HepG2 (cell line): ENCODE data around the gene SEPTIN2. TPM values are rescaled to one million over a fixed set of nuclear protein-coding genes. Genes with fewer than 3 reads are reported as not detected.

Experiments
- ATM ChIP-seq: fragments of 450-650 bp; IDR thresholded peaks from 2 replicates; pipeline ENCODE4 v1.7.1; 2017; ENCODE audit warnings: mild to moderate bottlenecking, borderline replicate concordance
- BORCS8-MEF2B ChIP-seq: sonication (generic); formaldehyde crosslinking; IDR thresholded peaks from 2 replicates; pipeline ENCODE4 v1.8.0; 2022; ENCODE audit warnings: mild to moderate bottlenecking, missing genetic modification reagents
- DNMT3B ChIP-seq: conservative IDR thresholded peaks from 2 replicates; pipeline ENCODE4 v1.6.1; 2016; ENCODE audit warnings: missing biosample characterization, control low read depth
- HOXA7 ChIP-seq: sonication (generic); formaldehyde crosslinking; IDR thresholded peaks from 2 replicates; pipeline ENCODE4 v1.8.1; 2022; ENCODE audit warnings: mild to moderate bottlenecking, missing genetic modification reagents, moderate library complexity
- JUND ChIP-seq: sonication (generic); formaldehyde crosslinking; IDR thresholded peaks from 2 replicates; pipeline ENCODE4 v1.8.0; 2022; ENCODE audit warnings: mild to moderate bottlenecking, missing genetic modification reagents
- MAZ ChIP-seq, 2 experiments: sonication (generic) in 1 of 2; formaldehyde crosslinking in 1 of 2; IDR thresholded peaks; 2 replicates each; pipeline versions ENCODE4 v1.5.0 to v1.6.1; 2012 to 2020; ENCODE audit warnings: low read depth in 2 of 2, mild to moderate bottlenecking in 2 of 2, borderline replicate concordance in 1 of 2, improper control_type of control experiment in 1 of 2, low read length in 1 of 2, missing genetic modification reagents in 1 of 2, moderate library complexity in 1 of 2
- MEF2D ChIP-seq: sonication (generic); formaldehyde crosslinking; IDR thresholded peaks from 2 replicates; pipeline ENCODE4 v1.5.1; 2020; ENCODE audit warnings: mild to moderate bottlenecking, missing genetic modification reagents
- NFYC ChIP-seq: IDR thresholded peaks from 2 replicates; pipeline ENCODE4 v1.6.1; 2016; ENCODE audit warnings: missing genetic modification reagents, missing compliant biosample characterization
- SAFB2 ChIP-seq: sonication (generic); formaldehyde crosslinking; IDR thresholded peaks from 2 replicates; pipeline ENCODE4 v1.5.1; 2020; ENCODE audit warnings: missing genetic modification reagents, low read depth, mild to moderate bottlenecking, borderline replicate concordance
- SIN3A ChIP-seq: IDR thresholded peaks from 2 replicates; pipeline ENCODE4 v1.6.1; 2011; ENCODE audit warnings: low read depth, mild to moderate bottlenecking, control low read depth, low read length, borderline replicate concordance
- XBP1 ChIP-seq: sonication (generic); formaldehyde crosslinking; IDR thresholded peaks from 2 replicates; pipeline ENCODE4 v1.5.0; 2020; ENCODE audit warnings: missing genetic modification reagents
- ZNF143 ChIP-seq: sonication (generic); formaldehyde crosslinking; IDR thresholded peaks from 2 replicates; pipeline ENCODE4 v1.4.0; 2020; ENCODE audit warnings: missing genetic modification reagents
- ZNF30 ChIP-seq: sonication (generic); formaldehyde crosslinking; IDR thresholded peaks from 2 replicates; pipeline ENCODE4 v1.5.0; 2020; ENCODE audit warnings: mild to moderate bottlenecking, missing genetic modification reagents
- ZNF569 ChIP-seq: sonication (generic); formaldehyde crosslinking; IDR thresholded peaks from 2 replicates; pipeline ENCODE4 v1.5.0; 2020; ENCODE audit warnings: mild to moderate bottlenecking, missing genetic modification reagents, moderate library complexity, borderline replicate concordance
- ZNF737 ChIP-seq: sonication (generic); formaldehyde crosslinking; IDR thresholded peaks from 2 replicates; pipeline ENCODE4 v1.5.0; 2020; ENCODE audit warnings: missing genetic modification reagents, mild to moderate bottlenecking, borderline replicate concordance
- ZNF781 ChIP-seq: sonication (generic); formaldehyde crosslinking; IDR thresholded peaks from 2 replicates; pipeline ENCODE4 v1.5.1; 2020; ENCODE audit warnings: borderline replicate concordance, mild to moderate bottlenecking, missing genetic modification reagents; ENCODE audit errors: not compliant biosample characterization
- polyA plus RNA-seq, 8 experiments: library from polyadenylated mRNA; depleted of rRNA in 3 of 8; stranded (reverse) in 7 of 8; unstranded in 1 of 8; fragments of >200 nt; fragmentation: Illumina TruSeq in 4 of 8; extraction: Trizol in 4 of 8; gene quantifications; 2 replicates each; pipeline versions ENCODE4 v1.2.1 to v1.2.3, GENCODE V29; 2011 to 2016; ENCODE audit warnings: low read depth in 4 of 8, missing spikeins in 1 of 8, mixed read lengths in 1 of 8; ENCODE audit not compliant: insufficient read depth in 1 of 8
- total RNA-seq, 5 experiments: library from RNA; depleted of rRNA; stranded (reverse); fragments of >200 nt; fragmentation: Illumina TruSeq; extraction: Trizol; gene quantifications; 2 replicates each; pipeline ENCODE4 v1.2.3, GENCODE V29; 2016; ENCODE audit warnings: low read depth in 1 of 5
- TF ChIP-seq, protein P1 (sequence below): sonication (generic); formaldehyde crosslinking; IDR thresholded peaks from 2 replicates; pipeline ENCODE4 v1.4.0; 2020; ENCODE audit warnings: missing genetic modification reagents
- TF ChIP-seq, protein P2 (sequence below): IDR thresholded peaks from 2 replicates; pipeline ENCODE4 v1.6.1; 2016; ENCODE audit warnings: low read depth
- TF ChIP-seq, protein P3 (sequence below): sonication (generic); formaldehyde crosslinking; IDR thresholded peaks from 2 replicates; pipeline ENCODE4 v1.4.0; 2020; ENCODE audit warnings: missing genetic modification reagents, mild to moderate bottlenecking, borderline replicate concordance
- TF ChIP-seq, protein P4 (sequence below): sonication (generic); formaldehyde crosslinking; IDR thresholded peaks from 2 replicates; pipeline ENCODE4 v1.5.0; 2020; ENCODE audit warnings: mild to moderate bottlenecking, missing genetic modification reagents, borderline replicate concordance

Gene SEPTIN2
- total and polyA plus RNA-seq, 2 of the 13 experiments (the other 11 are each of a cell fraction or from before 2014, with no cell fraction given), result 493 to 733 TPM

DNA sequence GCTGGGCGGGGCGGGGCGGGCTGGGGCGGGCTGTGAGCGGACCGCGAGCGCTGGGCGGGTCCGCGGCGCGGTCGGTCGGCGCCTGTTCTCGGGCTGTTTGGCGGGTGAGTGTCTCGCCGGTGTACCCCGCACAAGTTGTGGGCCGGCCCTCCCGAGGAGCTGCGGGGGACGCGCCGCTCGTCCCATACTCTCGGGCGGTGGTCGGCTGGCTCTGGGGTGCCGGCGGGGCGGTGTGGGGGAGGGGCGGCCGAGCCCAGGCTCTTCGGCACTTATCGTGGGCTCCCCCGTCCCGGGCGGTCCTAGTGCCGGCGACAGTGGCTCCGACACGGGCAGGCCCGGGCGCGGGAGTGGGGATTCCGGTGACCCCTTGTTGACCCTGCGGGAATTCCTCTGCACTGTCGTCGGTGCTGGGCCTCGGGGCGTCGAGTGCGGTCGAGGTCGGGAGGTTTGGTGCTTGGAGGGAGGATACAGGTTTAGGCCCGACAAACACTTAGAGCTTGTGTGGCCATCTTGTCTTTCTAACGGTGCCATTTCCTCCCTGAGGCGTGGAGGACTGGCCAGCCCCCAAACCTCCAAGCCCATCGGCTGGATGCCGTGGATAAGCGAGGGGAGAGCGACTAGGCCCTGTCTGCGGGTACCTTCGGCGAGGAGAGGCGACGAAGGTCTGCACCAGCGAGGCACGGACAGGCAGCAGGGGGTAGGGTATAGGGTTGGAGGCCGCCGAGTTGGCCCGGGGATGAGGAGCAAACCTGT, at the start of gene SEPTIN2 (continued):
- peak; percentile 96 for TF ChIP-seq ZNF737 (CRISPR knock-in tag)
- TF ChIP-seq SIN3A, result peak; percentile 76; the same call in 1 of the 2 replicates
- TF ChIP-seq NFYC (CRISPR knock-in tag), result no peak
- TF ChIP-seq ZNF569 (CRISPR knock-in tag), result no peak
- TF ChIP-seq ZNF781 (CRISPR knock-in tag), result peak; percentile 88
- peak; percentile 80 for TF ChIP-seq BORCS8-MEF2B (CRISPR knock-in tag)
- TF ChIP-seq DNMT3B, result peak; percentile 62; the same call in 1 of the 2 replicates
- TF ChIP-seq ZNF30 (CRISPR knock-in tag), result peak; percentile 89; the same call in 1 of the 2 replicates
- no peak; the same call in 1 of the 2 replicates for TF ChIP-seq JUND (CRISPR knock-in tag)
- TF ChIP-seq MEF2D (CRISPR knock-in tag), result peak; percentile 88
- peak; percentile 3; the same call in 1 of the 2 replicates for TF ChIP-seq MAZ (IDR thresholded peaks at IDR 0.05; ENCODE audit: borderline replicate concordance, low read depth, low read length)
- TF ChIP-seq MAZ (CRISPR knock-in tag; IDR thresholded peaks at IDR 0.05; ENCODE audit: low read depth), result no peak; the same call in none of the 2 replicates
- 0 out of 2 replicates have a peak, but pooled peaks have one; percentile 63 for TF ChIP-seq SAFB2 (CRISPR knock-in tag)
- TF ChIP-seq XBP1 (CRISPR knock-in tag), result no peak
- TF ChIP-seq, protein P1, sequence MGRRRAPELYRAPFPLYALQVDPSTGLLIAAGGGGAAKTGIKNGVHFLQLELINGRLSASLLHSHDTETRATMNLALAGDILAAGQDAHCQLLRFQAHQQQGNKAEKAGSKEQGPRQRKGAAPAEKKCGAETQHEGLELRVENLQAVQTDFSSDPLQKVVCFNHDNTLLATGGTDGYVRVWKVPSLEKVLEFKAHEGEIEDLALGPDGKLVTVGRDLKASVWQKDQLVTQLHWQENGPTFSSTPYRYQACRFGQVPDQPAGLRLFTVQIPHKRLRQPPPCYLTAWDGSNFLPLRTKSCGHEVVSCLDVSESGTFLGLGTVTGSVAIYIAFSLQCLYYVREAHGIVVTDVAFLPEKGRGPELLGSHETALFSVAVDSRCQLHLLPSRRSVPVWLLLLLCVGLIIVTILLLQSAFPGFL (CRISPR knock-in tag), result 0 out of 2 replicates have a peak, but pooled peaks have one; percentile 58
- TF ChIP-seq HOXA7 (CRISPR knock-in tag), result no peak
- no peak for TF ChIP-seq ATM
- TF ChIP-seq, protein P2, sequence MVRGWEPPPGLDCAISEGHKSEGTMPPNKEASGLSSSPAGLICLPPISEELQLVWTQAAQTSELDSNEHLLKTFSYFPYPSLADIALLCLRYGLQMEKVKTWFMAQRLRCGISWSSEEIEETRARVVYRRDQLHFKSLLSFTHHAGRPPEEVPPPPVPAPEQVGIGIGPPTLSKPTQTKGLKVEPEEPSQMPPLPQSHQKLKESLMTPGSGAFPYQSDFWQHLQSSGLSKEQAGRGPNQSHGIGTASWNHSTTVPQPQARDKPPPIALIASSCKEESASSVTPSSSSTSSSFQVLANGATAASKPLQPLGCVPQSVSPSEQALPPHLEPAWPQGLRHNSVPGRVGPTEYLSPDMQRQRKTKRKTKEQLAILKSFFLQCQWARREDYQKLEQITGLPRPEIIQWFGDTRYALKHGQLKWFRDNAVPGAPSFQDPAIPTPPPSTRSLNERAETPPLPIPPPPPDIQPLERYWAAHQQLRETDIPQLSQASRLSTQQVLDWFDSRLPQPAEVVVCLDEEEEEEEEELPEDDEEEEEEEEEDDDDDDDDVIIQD, result no peak
- TF ChIP-seq, protein P3, sequence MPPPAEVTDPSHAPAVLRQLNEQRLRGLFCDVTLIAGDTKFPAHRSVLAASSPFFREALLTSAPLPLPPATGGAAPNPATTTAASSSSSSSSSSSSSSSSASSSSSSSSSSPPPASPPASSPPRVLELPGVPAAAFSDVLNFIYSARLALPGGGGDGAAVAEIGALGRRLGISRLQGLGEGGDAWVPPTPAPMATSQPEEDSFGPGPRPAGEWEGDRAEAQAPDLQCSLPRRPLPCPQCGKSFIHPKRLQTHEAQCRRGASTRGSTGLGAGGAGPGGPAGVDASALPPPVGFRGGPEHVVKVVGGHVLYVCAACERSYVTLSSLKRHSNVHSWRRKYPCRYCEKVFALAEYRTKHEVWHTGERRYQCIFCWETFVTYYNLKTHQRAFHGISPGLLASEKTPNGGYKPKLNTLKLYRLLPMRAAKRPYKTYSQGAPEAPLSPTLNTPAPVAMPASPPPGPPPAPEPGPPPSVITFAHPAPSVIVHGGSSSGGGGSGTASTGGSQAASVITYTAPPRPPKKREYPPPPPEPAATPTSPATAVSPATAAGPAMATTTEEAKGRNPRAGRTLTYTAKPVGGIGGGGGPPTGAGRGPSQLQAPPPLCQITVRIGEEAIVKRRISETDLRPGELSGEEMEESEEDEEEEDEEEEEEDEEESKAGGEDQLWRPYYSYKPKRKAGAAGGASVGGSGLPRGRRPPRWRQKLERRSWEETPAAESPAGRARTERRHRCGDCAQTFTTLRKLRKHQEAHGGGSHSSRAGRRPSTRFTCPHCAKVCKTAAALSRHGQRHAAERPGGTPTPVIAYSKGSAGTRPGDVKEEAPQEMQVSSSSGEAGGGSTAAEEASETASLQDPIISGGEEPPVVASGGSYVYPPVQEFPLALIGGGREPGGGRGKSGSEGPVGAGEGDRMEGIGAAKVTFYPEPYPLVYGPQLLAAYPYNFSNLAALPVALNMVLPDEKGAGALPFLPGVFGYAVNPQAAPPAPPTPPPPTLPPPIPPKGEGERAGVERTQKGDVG (CRISPR knock-in tag), result 0 out of 2 replicates have a peak, but pooled peaks have one; percentile 22
- TF ChIP-seq ZNF143 (CRISPR knock-in tag), result peak; percentile 58
- TF ChIP-seq, protein P4, sequence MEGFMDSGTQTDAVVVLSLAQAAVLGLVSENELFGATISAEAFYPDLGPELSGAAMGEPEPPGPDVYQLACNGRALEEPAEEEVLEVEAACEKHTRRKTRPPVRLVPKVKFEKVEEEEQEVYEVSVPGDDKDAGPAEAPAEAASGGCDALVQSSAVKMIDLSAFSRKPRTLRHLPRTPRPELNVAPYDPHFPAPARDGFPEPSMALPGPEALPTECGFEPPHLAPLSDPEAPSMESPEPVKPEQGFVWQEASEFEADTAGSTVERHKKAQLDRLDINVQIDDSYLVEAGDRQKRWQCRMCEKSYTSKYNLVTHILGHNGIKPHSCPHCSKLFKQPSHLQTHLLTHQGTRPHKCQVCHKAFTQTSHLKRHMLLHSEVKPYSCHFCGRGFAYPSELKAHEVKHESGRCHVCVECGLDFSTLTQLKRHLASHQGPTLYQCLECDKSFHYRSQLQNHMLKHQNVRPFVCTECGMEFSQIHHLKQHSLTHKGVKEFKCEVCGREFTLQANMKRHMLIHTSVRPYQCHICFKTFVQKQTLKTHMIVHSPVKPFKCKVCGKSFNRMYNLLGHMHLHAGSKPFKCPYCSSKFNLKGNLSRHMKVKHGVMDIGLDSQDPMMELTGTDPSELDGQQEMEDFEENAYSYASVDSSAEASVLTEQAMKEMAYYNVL, result peak; percentile 84
